SK-N-SH treated with all-trans-retinoic acid at 6 μM for 48 hours (cell line): ENCODE results near the gene TAF6L.

Source experiments
- ESRRG ChIP-seq: fragments of 250-450 bp; sonication (Bioruptor Pico); IDR thresholded peaks from 2 replicates; pipeline ENCODE4 v1.6.1; 2021; ENCODE audit warnings: mild to moderate bottlenecking
- ISL1 ChIP-seq: fragments of 250-450 bp; sonication (Bioruptor Pico); IDR thresholded peaks from 2 replicates; pipeline ENCODE4 v2.1.2; 2022; ENCODE audit warnings: mild to moderate bottlenecking, moderate library complexity
- PATZ1 ChIP-seq: fragments of 250-450 bp; sonication (Bioruptor Pico); IDR thresholded peaks from 2 replicates; pipeline ENCODE4 v1.8.0; 2020; ENCODE audit warnings: mild to moderate bottlenecking, moderate library complexity, borderline replicate concordance
- PPARA ChIP-seq: fragments of 250-450 bp; sonication (Bioruptor Pico); IDR thresholded peaks from 2 replicates; pipeline ENCODE4 v1.5.0; 2020; ENCODE audit warnings: mild to moderate bottlenecking, borderline replicate concordance
- RARB ChIP-seq: fragments of 250-450 bp; sonication (Bioruptor Pico); IDR thresholded peaks from 2 replicates; pipeline ENCODE4 v1.8.0; 2021; ENCODE audit warnings: mild to moderate bottlenecking, moderate library complexity
- ZFP30 ChIP-seq: fragments of 450-650 bp; formaldehyde crosslinking; IDR thresholded peaks from 2 replicates; pipeline ENCODE4 v1.5.0; 2022; ENCODE audit warnings: mild to moderate bottlenecking, moderate library complexity
- ZNF565 ChIP-seq: fragments of 450-650 bp; formaldehyde crosslinking; conservative IDR thresholded peaks from 2 replicates; pipeline ENCODE4 v1.5.0; 2020; ENCODE audit warnings: low read depth, mild to moderate bottlenecking, moderate library complexity
- ZNF8 ChIP-seq: fragments of 450-650 bp; formaldehyde crosslinking; IDR thresholded peaks from 2 replicates; pipeline ENCODE4 v1.5.0; 2020; ENCODE audit warnings: mild to moderate bottlenecking, moderate library complexity
- TF ChIP-seq, protein P1 (sequence below): fragments of 250-450 bp; sonication (Bioruptor Pico); IDR thresholded peaks from 2 replicates; pipeline ENCODE4 v1.5.1; 2021; ENCODE audit warnings: mild to moderate bottlenecking, moderate library complexity
- TF ChIP-seq, protein P2 (sequence below): fragments of 250-450 bp; sonication (Bioruptor Pico); IDR thresholded peaks from 2 replicates; pipeline ENCODE4 v1.5.0; 2020; ENCODE audit warnings: mild to moderate bottlenecking, moderate library complexity

GRCh38 chr11:62801071-62801470, 29.9 kb downstream of the TAF6L start:
- TF ChIP-seq PPARA (no peak), ZNF8 (CRISPR knock-in tag) (no peak), ZNF565 (no peak), ZFP30 (CRISPR knock-in tag) (no peak), RARB (CRISPR knock-in tag) (no peak), ISL1 (CRISPR knock-in tag) (no peak), PATZ1 (CRISPR knock-in tag) (no peak), ESRRG (CRISPR knock-in tag) (no peak)
- TF ChIP-seq, protein P1, sequence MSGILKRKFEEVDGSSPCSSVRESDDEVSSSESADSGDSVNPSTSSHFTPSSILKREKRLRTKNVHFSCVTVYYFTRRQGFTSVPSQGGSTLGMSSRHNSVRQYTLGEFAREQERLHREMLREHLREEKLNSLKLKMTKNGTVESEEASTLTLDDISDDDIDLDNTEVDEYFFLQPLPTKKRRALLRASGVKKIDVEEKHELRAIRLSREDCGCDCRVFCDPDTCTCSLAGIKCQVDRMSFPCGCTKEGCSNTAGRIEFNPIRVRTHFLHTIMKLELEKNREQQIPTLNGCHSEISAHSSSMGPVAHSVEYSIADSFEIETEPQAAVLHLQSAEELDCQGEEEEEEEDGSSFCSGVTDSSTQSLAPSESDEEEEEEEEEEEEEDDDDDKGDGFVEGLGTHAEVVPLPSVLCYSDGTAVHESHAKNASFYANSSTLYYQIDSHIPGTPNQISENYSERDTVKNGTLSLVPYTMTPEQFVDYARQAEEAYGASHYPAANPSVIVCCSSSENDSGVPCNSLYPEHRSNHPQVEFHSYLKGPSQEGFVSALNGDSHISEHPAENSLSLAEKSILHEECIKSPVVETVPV (CRISPR knock-in tag) = no peak
- TF ChIP-seq, protein P2, sequence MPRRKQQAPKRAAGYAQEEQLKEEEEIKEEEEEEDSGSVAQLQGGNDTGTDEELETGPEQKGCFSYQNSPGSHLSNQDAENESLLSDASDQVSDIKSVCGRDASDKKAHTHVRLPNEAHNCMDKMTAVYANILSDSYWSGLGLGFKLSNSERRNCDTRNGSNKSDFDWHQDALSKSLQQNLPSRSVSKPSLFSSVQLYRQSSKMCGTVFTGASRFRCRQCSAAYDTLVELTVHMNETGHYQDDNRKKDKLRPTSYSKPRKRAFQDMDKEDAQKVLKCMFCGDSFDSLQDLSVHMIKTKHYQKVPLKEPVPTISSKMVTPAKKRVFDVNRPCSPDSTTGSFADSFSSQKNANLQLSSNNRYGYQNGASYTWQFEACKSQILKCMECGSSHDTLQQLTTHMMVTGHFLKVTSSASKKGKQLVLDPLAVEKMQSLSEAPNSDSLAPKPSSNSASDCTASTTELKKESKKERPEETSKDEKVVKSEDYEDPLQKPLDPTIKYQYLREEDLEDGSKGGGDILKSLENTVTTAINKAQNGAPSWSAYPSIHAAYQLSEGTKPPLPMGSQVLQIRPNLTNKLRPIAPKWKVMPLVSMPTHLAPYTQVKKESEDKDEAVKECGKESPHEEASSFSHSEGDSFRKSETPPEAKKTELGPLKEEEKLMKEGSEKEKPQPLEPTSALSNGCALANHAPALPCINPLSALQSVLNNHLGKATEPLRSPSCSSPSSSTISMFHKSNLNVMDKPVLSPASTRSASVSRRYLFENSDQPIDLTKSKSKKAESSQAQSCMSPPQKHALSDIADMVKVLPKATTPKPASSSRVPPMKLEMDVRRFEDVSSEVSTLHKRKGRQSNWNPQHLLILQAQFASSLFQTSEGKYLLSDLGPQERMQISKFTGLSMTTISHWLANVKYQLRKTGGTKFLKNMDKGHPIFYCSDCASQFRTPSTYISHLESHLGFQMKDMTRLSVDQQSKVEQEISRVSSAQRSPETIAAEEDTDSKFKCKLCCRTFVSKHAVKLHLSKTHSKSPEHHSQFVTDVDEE (CRISPR knock-in tag) = no peak
